Kidney glomerular epithelial cell (primary cell): ENCODE measurements around the gene HES7.
"Not testable (repeated sequence)": the region's sequence is repeated elsewhere in the genome, so short reads cannot be mapped to it uniquely, and the experiment has no call there.

Experiments
- DNase-seq: peaks from one replicate; lab custom pipeline; 2025; lab: John Stamatoyannopoulos, UW

HES7 gene

DNA sequence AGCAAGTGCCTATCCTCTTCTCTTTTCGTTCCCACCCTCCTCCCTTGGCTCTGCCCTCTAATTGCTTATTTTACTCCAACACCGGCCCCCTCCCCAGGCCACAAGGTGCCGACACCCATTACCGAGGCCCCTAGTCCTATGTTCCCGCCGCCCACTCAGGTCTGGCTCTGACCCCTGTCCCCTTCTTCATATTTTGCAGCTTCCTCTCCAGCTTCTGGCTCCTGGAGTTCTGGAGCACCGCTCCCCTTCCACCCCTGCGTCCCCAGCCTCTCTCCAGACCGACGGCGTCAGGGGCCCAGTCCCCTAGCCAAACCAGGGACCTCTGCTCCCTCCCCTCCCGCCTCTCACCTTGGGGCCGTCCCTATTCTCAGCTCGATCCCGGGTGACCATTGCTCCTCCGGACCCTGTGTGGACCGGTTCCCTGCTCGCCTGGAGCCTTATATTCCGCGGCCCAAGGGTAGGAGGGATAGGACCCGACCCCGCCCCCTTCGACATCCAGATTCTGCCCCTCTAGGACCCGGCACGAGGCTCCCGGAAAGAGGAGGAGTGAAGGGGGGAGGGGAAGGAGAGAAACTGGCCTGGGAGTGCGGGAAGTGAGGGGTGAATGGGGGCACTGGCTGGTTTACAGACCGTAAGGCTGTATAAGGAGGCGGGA is at the start of gene HES7:
HES7 (minus strand) TSS at position 412 of the 655 bp plus-strand sequence; CDS start at position 390, 22 bp downstream.
- no peak for DNase-seq

DNA sequence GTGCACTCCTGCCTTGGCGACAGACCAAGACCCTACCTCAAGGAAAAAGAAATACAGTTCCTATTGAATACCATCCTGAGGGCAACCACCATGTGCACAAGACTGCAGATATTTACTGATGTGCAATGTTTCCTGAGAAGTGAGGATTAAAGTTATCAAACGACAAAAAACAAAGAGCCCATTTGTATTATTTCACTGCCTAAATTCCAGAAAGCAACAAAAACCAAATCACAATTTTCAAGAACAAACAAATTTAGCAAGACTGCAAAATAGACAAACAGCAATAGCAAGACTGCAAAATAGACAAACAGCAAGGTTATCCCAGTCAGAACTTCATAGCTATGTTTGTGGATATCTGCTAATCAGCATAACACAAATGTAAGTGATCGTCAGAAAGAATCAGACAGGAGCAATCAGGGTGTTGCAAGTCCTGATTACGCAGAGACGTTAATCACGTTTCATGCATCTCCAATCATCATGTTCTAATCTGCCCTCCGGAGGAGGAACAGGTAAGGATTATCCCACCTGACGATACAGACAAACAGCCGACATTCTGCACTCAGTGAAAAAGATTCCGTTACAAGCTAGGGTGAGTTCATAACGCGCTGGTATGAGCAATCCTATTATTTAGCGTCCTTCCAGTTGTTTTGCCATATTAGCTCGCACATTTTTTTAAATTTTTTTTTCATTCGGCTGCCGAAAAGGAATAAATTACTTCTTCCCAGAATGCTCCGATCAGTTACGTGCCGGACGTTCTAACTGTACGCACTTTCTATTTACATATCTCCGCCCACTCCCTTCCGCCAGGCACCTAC is 49.4 kb upstream of the HES7 start:
- DNase-seq, result peak; percentile 99

DNA sequence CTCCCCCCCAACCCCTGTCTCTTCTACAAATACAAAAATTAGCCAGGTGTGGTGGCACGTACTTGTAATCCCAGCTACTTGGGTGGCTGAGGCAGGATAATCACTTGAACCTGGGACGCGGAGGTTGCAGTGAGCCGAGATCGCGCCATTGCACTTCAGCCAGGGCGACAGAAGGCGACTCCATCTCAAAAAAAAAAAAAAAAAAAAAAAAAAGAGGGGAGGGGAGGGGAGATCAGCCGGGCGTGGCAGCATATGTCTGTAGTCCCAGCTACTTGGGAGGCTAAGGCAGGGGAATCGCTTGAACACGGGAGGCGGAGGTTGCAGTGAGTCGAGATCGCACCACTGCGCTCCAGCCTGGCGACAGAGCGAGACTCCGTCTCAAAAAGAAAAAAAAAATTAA is 46.3 kb upstream of the HES7 start:
- not testable (repeated sequence) for DNase-seq

DNA sequence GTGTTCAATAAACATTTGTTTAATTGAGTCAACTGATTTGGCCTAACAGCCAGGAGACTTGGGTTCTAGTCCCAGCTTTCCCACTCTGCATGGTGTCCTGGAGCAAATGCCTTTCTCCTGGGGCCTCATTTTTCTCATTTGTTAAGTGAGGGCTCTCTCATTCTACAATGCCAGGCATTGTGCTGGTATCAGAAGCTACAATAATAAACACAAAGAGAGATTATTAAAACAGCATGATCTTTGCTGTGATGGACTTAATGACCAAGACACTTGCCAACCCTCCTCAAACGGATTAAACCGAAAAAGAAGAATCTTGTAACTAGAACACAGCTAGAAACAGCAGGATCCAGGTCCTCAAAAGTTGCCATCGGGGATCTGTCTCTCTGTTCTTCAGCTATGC is 43.6 kb upstream of the HES7 start:
- DNase-seq, result no peak

DNA sequence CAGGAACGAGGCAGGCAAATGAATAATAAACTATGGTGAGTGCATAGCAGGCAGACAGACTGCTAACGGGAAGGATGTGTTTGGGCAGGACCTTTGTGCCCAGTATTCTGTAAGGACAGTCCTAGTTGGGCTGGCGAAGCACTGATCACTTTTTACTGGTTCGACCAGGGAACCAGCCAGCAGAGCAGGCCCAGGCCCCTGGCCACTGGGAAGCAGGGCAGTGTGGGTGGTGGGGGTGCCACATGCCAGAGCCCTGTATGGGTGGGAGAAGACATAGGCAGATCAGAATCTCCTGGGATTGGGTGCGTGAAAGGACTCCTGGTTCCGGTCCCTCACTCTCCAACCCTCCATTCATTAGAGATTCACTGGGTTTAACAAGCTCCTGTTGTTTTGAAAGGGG is 42.8 kb upstream of the HES7 start:
- no peak for DNase-seq

DNA sequence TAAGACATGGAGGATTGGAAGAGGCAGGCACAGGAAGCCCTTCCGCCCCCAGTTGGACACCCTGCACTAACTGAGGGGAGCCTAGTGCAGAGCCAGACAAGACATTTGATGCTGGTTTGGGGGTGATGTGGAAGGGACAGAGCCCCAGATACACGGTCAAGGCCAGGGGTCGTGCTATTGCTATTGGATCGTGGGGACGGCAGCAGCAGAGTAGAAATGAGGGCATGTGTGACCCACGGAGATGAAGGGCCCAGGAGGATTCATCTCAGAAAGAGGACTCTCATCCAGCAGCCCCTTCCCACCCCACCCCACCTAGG is 40.9 kb upstream of the HES7 start:
- no peak for DNase-seq

DNA sequence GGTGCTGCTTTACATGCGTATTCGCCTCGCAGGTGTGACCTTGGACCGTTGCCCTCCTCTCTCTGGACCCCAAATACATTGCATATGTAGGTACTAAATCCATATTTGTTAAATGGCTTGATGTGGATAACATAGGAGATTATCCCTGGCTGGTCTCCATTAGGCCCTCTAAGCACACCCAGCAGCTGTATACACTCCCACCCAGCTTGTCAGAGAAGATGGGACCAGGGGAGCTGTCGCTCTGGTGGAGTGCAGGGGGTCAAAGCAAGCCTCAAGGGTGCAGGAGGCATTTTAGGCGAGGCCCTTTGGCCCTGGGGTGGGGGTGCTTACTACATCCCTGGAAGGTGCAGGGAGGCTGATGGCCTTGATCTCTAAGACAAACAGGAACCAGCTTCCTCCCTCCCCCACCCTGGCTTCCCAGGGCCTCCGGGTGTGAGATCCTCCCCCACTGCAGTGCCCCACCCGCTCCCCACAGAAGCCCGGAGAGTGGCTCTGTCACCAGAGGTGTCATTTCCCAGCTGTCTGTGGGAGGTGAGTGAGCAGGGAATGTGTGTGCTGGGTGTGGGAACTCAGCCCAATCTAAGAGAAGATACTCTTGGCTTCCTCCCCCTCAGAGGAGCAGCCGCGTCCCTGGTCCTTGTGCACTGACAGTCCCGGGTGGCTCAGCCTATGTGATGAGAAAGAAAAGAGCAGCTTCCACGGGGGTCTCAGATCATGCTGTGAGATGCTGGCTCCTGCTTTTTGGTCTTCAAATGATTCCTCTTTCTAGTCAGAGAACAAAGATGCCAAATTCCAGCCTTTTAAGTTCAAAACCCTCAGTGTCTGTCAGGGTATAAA is 40.3 kb upstream of the HES7 start:
- peak; percentile 40 for DNase-seq

DNA sequence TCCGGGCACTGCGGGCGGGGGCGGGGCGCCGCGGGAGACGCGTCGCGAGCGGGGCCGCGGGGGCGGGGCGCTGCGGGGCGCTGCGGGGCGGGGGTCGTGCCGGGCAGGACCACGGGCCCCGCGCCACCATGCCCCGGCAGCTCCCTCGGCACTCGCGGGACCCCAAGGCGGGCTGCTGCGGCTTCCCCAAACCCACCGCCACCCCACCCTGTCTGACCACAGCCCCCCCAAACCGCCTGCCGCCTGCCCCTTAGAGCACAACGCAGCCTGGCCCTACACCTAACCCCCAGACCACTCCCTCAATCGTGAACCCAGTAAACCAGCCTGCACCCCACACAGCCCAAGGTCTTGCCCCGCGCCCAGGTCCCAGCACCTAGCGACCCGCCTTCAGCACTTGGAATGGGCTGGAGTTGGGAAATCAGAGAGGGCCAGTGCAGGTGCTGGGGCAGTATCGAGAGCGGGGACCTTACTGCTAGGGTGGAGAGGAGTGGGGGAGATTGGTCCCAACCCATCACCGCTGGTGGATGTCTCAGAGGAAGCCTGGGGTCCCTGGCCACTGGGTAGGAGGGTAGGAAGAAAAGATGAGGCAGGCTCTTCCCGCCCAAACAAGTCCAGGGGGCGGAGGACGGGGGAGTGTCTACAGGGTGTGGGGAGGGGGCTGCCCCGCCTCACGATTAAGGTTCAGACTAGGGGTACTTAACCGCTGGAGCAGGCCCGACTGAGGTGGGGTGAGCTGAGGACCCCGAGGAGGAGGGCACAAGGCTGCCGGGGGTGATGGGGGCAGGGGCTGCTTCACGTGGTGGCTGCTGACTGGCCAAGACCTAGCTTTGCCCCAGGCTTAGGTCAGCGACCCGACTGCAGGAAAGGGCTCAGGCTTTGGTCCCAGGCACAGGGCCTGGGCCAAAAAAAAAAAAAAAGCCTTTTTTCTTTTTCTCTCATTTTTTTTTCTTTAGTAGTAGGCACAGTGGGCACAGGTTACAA is 39.4 kb upstream of the HES7 start:
- no peak for DNase-seq

DNA sequence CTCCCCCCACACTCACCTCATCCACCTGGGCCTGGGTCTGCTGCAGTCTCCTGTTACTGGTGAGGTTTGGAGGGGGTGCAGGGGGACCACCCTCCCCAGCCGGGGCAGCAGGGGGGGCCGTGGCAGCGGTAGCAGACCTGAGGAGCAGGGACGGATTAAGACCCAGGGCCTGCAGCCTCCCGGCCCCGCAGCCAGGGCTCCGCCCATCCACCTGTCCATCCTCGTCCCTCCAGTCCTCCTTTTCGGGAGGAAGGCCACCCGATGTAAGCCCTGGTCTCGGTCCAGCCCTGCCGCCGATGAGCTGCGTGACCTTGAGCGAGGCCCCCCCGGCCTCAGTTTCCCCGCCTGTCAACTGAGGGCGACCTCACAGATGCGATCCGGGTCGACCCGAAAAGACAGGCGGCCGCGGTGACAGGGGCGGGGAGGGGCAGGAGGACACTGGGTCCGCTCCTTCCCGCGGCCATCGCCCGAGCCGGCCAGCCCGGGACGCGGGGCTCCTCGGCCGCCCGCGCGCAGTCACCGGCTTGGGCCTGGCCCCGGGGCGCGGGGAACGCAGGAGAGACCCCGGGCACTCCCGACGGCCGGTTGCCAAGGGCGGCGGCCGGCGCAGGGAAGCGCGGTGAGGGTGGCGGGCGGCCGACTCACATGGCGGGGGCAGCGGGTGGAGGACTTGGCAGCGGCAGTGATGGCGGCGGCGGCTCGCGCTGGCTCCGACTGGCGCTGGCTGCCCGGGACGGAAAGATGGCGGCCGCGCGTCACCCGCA is 38.5 kb upstream of the HES7 start, which contains the start of gene VAMP2:
VAMP2 (minus strand) TSS at position 716 of the 764 bp plus-strand sequence; CDS start at position 647, 69 bp downstream.
- DNase-seq, result peak; percentile 30

DNA sequence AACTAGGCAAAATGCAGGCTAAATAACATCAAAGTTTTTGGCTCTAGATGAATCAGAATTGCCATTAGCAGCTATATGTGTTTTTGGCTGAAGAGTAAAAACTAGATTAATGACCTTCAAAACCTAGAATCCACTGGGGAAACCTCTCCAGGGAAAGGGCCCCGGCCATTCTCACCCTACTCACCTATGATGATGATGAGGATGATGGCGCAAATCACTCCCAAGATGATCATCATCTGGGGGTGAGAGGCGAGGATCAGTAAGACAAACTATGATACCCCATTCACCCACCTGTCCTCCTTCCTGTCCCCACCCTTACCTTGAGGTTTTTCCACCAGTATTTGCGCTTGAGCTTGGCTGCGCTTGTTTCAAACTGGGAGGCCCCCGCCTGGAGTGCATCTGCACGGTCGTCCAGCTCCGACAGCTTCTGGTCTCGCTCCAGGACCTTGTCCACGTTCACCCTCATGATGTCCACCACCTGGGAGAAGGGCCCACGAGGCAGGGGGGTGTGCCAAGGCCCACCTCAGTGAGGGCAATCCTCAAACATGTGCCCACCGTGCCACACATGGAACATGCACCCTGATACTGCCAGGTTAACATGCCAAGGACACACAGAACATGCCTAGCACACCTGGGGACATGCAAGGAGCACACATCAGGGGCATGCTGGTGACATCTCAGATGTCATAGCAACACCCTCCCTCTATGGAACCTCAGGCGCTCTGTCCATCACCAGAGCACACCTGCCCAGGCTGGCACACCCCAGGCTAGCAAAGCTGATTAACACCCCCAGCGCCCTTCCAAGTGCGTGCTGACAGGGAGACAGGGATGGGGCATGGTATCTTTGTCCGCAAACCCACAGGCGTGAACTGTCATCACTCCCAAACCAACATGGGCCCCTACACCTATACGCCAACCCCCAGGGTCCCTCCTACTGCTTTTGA is 37.7 kb upstream of the HES7 start:
- DNase-seq, result no peak

DNA sequence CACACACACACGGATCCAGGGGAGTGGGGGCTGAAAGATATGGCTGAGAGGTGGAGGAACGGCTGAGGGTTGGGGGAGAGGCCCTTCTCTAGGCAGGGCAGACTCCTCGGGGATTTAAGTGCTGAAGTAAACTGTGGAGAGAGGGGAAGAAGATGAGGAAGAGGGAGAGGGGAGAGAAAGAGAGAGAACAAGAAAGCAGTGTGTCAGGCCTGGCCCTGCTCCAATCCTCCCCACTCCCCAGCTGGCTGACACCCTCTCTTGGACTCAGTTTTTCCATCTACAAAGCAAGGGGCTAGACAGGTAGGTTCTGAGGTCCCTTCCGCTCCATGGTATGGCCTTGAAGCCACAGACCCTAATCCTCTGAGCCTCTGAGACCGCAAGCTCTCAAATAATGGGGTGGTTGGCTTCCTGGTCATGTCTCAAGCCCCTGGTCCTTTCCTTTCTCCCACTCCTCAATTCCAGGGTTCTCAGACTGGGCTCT is 36.9 kb upstream of the HES7 start:
- DNase-seq, result no peak

DNA sequence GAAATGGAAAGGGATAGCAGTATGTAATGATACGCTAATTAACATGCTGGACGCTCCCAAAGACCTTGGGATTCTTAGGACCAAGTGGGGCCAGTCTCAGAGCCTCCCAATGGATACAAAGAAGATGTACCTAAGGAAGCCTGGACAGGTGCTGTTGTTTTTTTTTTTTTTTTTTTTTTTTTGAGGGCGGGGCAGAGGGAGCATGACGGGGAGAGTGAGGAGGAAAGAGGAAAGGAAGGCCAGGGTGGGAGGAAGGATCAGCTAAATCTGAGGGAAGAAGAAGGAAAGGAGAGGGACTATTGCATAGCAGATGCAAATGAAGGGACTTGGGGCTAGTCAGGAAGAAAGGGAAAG is 36.3 kb upstream of the HES7 start:
- no peak for DNase-seq

DNA sequence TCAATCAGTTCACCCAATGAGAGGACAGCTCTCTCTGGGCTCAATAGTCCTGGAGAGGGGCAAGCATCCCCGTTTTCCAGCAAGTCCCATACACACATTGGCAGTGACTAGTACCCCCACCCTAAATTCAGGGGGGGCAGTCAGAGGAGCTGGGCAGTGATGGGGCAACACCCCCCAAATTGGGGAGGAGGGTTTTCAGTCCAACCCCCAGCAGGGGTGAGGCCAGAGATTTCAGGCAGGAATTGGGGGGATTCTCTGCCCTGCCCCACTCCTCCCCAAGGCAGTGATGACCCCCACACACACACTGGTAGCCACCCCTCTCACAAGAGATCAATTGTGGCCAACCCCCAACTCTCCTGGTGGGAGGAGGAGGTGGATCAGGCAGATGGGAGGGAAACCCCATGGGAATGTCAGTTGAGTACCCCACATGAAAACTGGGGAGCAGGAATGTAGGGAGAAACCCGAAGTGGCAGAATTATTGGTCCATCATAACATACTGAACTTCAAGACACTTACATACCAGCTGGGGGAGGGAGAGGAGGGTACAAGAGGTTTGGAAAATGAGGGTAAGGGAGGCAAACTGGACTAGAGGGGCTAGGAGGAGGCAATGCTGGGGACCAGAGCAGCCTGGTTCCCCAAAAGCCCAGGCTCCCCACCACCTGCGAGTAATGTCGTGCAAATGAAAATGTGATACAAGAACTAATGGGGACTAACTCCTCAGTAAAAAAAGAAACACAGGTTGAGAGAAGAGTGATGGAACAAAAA is 35.7 kb upstream of the HES7 start:
- no peak for DNase-seq

DNA sequence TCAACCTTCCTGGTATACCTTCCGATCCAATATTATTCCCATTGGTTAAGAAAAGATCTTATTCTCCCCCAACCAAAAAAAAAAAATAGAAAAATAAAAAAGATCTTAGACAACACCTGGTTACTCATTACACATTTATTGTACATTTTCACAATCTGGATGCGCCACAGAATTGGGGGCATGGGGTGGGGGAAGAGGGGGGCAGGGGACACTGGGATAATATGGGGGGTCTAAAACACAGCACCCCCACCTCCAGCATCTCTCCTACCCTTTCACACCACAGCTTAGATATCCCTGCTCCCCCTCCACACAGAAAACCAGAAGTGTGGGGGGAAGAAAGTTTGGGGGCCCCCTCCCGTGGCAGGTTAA is 35.1 kb upstream of the HES7 start:
- no peak for DNase-seq

DNA sequence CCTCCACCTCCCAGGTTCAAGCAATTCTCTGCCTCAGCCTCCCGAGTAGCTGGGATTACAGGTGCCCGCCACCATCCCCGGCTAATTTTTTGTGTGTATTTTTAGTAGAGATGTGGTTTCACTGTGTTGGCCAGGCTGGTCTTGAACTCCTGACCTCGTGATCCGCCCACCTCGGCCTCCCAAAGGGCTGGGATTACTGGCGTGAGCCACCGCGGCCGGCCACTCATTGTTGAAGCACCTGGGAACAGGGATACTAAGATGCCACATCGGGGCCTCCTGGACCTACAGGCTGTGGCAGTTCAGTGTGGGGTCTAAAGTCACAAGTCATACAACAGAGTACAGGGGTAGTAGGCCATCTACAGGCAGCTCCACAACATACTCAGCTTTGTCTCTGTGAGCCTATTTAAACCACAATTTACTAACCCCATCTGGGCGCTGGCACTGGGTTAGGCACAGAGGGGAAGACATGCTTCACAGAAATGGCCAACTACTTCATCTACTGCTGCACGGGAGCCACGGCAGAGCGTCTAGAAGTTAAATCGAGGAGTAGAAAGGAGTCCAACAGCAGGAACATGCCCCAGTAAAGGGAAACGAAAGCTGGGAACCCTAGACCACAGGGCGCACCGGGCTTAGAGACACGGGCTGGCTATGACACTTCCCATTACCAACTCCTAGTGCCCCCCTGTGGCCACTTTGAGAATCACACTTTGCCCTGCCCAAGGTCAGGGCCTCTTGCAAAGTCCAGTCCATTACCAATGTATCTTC is 34.5 kb upstream of the HES7 start:
- peak; percentile 60 for DNase-seq

DNA sequence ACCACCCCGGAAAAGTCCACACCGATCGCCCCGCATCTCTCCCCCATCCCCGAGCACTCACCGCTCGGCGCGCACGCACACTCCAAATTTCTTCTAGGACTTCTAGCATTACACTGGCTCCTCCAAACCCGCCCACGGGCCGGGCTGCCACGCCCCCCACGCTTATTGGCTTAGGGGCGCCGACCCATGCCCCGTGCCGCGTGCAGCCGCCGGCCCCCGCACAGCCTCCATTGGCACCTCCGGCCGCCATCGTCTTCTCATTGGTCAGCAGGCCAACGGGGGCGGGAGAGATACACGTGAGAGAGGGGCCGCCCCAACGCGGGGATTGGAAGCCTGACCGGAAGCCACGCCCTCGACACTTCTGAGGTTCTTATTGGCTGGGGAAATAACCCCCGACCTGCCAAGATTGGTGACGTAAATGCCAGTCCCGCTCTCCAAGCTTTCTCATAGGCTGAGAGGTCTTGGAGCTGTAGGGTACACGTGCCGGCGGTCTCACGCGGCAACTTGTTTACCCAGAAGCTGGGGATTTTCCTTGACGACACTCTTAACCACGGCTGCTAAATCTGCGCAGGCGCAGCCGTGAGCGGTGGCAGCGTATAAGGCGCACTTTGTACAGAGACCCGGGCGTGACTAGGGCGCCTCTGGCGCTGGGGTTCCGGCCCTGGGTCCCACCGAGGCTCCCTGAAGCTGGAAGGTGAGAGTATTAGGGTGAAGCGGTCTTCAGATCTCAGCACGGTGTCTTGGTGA is 32.5 kb upstream of the HES7 start:
- peak; percentile 100 for DNase-seq

DNA sequence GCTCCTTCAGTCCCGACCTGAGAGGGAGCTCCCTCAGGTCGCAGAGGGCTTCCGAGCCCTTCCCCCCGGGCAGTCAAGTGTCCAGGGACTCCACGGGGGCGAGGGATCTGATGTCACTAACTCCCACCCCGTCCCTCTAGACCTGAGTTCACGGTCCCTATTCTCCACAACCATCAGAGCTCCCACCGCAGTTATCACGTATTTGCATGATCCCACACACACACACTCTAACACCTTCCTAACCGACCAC is 32.0 kb upstream of the HES7 start:
- DNase-seq, result no peak
